Neural cell (in vitro differentiated cells): Measurements from ENCODE around the gene FHAD1. TPM values are rescaled to one million over a fixed set of nuclear protein-coding genes. Genes with fewer than 3 reads are reported as not detected.

Experiments used
- H2AFZ ChIP-seq: fragments of 200-600, 300-800 bp; sonication (generic), shearing (Covaris generic); 2 replicates; pipeline ENCODE4 v1.6.0; 2014; ENCODE audit warnings: low read depth, mild to moderate bottlenecking, antibody characterized with exemption, low read length, moderate library complexity
- H3F3A ChIP-seq: fragments of 200-600 bp; shearing (Covaris generic); 2 replicates; pipeline ENCODE4 v1.6.1; 2016; ENCODE audit warnings: mild to moderate bottlenecking, moderate library complexity, mixed read lengths, antibody characterized with exemption, low read length; ENCODE audit not compliant: insufficient read depth, poor library complexity, severe bottlenecking
- H3K27ac ChIP-seq: fragments of 200-600, 300-800 bp; sonication (generic), shearing (Covaris generic); 2 replicates; pipeline ENCODE4 v1.5.1; 2014; ENCODE audit warnings: mild to moderate bottlenecking, low read length, moderate library complexity
- H3K27me3 ChIP-seq: fragments of 300-800, 200-600 bp; sonication (generic), shearing (Covaris generic); 2 replicates; pipeline ENCODE4 v1.6.0; 2014; ENCODE audit warnings: mild to moderate bottlenecking, low read depth, low read length, moderate library complexity; ENCODE audit not compliant: insufficient read depth
- H3K36me3 ChIP-seq: fragments of 300-800, 200-600 bp; sonication (generic), shearing (Covaris generic); 2 replicates; pipeline ENCODE4 v1.5.1; 2014; ENCODE audit warnings: mild to moderate bottlenecking, antibody characterized with exemption, low read length, moderate library complexity; ENCODE audit not compliant: insufficient read depth
- H3K4me2 ChIP-seq: fragments of 300-800, 200-600 bp; sonication (generic), shearing (Covaris generic); 2 replicates; pipeline ENCODE4 v1.6.0; 2014; ENCODE audit warnings: mild to moderate bottlenecking, low read length
- H3K4me3 ChIP-seq: fragments of 300-800, 200-600 bp; sonication (generic), shearing (Covaris generic); 2 replicates; pipeline ENCODE4 v1.5.1; 2014; ENCODE audit warnings: mild to moderate bottlenecking, low read length, moderate library complexity
- H3K79me2 ChIP-seq: fragments of 200-600 bp; shearing (Covaris generic); replicated peaks from 2 replicates; pipeline ENCODE4 v1.6.0; 2014; ENCODE audit warnings: mild to moderate bottlenecking, low read length, moderate library complexity; ENCODE audit not compliant: insufficient read depth
- H3K9ac ChIP-seq: fragments of 300-800, 200-600 bp; sonication (generic), shearing (Covaris generic); 2 replicates; pipeline ENCODE4 v1.6.1; 2016; ENCODE audit warnings: mild to moderate bottlenecking, low read length, mixed read lengths
- H3K9me2 ChIP-seq: fragments of 200-600 bp; shearing (Covaris generic); 2 replicates; pipeline ENCODE4 v1.6.1; 2016; ENCODE audit warnings: mild to moderate bottlenecking, low read length, mixed read lengths; ENCODE audit not compliant: insufficient read depth
- H3K9me3 ChIP-seq: fragments of 200-600, 300-800 bp; sonication (generic), shearing (Covaris generic); 2 replicates; pipeline ENCODE4 v1.6.1; 2016; ENCODE audit warnings: mild to moderate bottlenecking, mixed run types, low read length, moderate library complexity, mixed read lengths
- H4K20me1 ChIP-seq: fragments of 200-600 bp; shearing (Covaris generic); 2 replicates; pipeline ENCODE4 v1.6.1; 2016; ENCODE audit warnings: mild to moderate bottlenecking, mixed run types; ENCODE audit not compliant: insufficient read depth
- CTCF ChIP-seq: fragments of 450-650 bp; IDR thresholded peaks from 2 replicates; pipeline ENCODE4 v1.5.1; 2014; ENCODE audit warnings: antibody characterized with exemption, mild to moderate bottlenecking, moderate library complexity; ENCODE audit not compliant: poor library complexity, severe bottlenecking
- EP300 ChIP-seq: fragments of 450-650 bp; conservative IDR thresholded peaks from 2 replicates; pipeline ENCODE4 v1.6.1; 2014; ENCODE audit warnings: antibody characterized with exemption, mild to moderate bottlenecking, moderate library complexity; ENCODE audit not compliant: poor library complexity, severe bottlenecking
- EZH2 ChIP-seq: fragments of 200-600, 300-800 bp; shearing (Covaris generic), sonication (generic); IDR thresholded peaks from 2 replicates; pipeline ENCODE4 v1.6.1; 2014; ENCODE audit warnings: antibody characterized with exemption, low read length, borderline replicate concordance, mild to moderate bottlenecking; ENCODE audit not compliant: insufficient read depth, poor library complexity, severe bottlenecking
- MXI1 ChIP-seq: fragments of 450-650 bp; conservative IDR thresholded peaks from 2 replicates; pipeline ENCODE4 v1.6.1; 2014; ENCODE audit warnings: antibody characterized with exemption, mild to moderate bottlenecking; ENCODE audit not compliant: poor library complexity, severe bottlenecking
- POLR2AphosphoS5 ChIP-seq: IDR thresholded peaks from 2 replicates; pipeline ENCODE4 v1.6.1; 2012
- RAD21 ChIP-seq: fragments of 450-650 bp; conservative IDR thresholded peaks from 2 replicates; pipeline ENCODE4 v1.6.1; 2014; ENCODE audit warnings: antibody characterized with exemption, mild to moderate bottlenecking, moderate library complexity
- REST ChIP-seq: IDR thresholded peaks from 2 replicates; pipeline ENCODE4 v1.6.1; 2012; ENCODE audit warnings: borderline replicate concordance
- SMC3 ChIP-seq: fragments of 450-650 bp; conservative IDR thresholded peaks from 2 replicates; pipeline ENCODE4 v1.6.1; 2014; ENCODE audit warnings: antibody characterized with exemption, mild to moderate bottlenecking, moderate library complexity; ENCODE audit not compliant: poor library complexity
- TAF1 ChIP-seq: IDR thresholded peaks from 2 replicates; pipeline ENCODE4 v1.6.1; 2012; ENCODE audit warnings: low read depth
- polyA plus RNA-seq: library from polyadenylated mRNA; depleted of rRNA; stranded (reverse); fragments of >200 nt; gene quantifications from 2 replicates; pipeline ENCODE4 v1.2.3, GENCODE V29; 2014

FHAD1 gene
- polyA plus RNA-seq, 1 donor from 2014 or later: 0.46 TPM

- no peaks in the 10 kb centered on the region for H3K9me2 ChIP-seq
- no peak overlapping the region for H2AFZ ChIP-seq
- H4K20me1 ChIP-seq: no peaks in the 10 kb centered on the region
- no peaks in the 10 kb centered on the region for H3K36me3 ChIP-seq
- no peak overlapping the region for H3K4me2 ChIP-seq
- no peaks in the 10 kb centered on the region for H3F3A ChIP-seq
- TF ChIP-seq SMC3: no peak
- TF ChIP-seq MXI1: no peak
- TF ChIP-seq TAF1: no peak
- no peak for TF ChIP-seq POLR2AphosphoS5
- no peak for TF ChIP-seq RAD21
- TF ChIP-seq EZH2: no peak
- no peak for TF ChIP-seq CTCF
- no peak for TF ChIP-seq EP300
- no peak for TF ChIP-seq REST
- no peaks in the 10 kb centered on the region for H3K9me3 ChIP-seq
- H3K9ac ChIP-seq: no peak overlapping the region
- H3K27me3 ChIP-seq: no peaks in the 10 kb centered on the region
- no peak overlapping the region for H3K4me3 ChIP-seq
- no peak overlapping the region for H3K27ac ChIP-seq
- H3K79me2 ChIP-seq: no peaks in the 10 kb centered on the region
Measured at GRCh38 chr1:15214527-15214926, 32.5 kb upstream of the FHAD1 start.

- no peak overlapping the region for H2AFZ ChIP-seq
- no peak overlapping the region for H3K4me3 ChIP-seq
- no peaks in the 10 kb centered on the region for H3K27me3 ChIP-seq
- H3F3A ChIP-seq: no peaks in the 10 kb centered on the region
- no peaks in the 10 kb centered on the region for H3K9me2 ChIP-seq
- H3K9ac ChIP-seq: no peak overlapping the region
- no peak overlapping the region for H3K27ac ChIP-seq
- H4K20me1 ChIP-seq: no peaks in the 10 kb centered on the region
- TF ChIP-seq EZH2: no peak
- no peak for TF ChIP-seq RAD21
- no peak for TF ChIP-seq POLR2AphosphoS5
- TF ChIP-seq REST: no peak
- no peak for TF ChIP-seq MXI1
- no peak for TF ChIP-seq EP300
- no peak for TF ChIP-seq TAF1
- no peak for TF ChIP-seq CTCF
- no peak for TF ChIP-seq SMC3
- H3K4me2 ChIP-seq: no peak overlapping the region
- no peaks in the 10 kb centered on the region for H3K36me3 ChIP-seq
- H3K9me3 ChIP-seq: no peaks in the 10 kb centered on the region
- H3K79me2 ChIP-seq: no peaks in the 10 kb centered on the region
Measured at GRCh38 chr1:15215116-15215515, 31.9 kb upstream of the FHAD1 start.
